Heart left ventricle (tissue), 16 donors: ENCODE measurements around the gene PACRG. TPM values are rescaled to one million over a fixed set of nuclear protein-coding genes. Genes with fewer than 3 reads are reported as not detected.

Source experiments
- ATAC-seq, 4 donors: fragments of 200-7000 bp; cut with Tn5 transposase; one replicate each; pipeline ENCODE4 v1.9.1; 2020 to 2022; ENCODE audit warnings: moderate library complexity in 4 of 4, mild to moderate bottlenecking in 3 of 4, moderate number of reproducible peaks in 1 of 4
- DNase-seq, 5 donors: peaks; one replicate each; pipeline ENCODE4 v3.0.0-alpha.2; 2020
- H3K27ac ChIP-seq, 12 donors: fragments of 200-600 bp; sonication (generic) in 4 of 12; one replicate each; pipeline versions ENCODE4 v1.5.0 to v1.8.0; 2016 to 2022; ENCODE audit warnings: mild to moderate bottlenecking in 2 of 12
- H3K27me3 ChIP-seq, 9 donors: fragments of 200-600 bp; sonication (generic) in 2 of 9; one replicate each; pipeline versions ENCODE4 v1.5.1 to v1.8.0; 2016 to 2022; ENCODE audit warnings: mild to moderate bottlenecking in 3 of 9
- H3K36me3 ChIP-seq, 9 donors: fragments of 200-600 bp; sonication (generic) in 2 of 9; one replicate each; pipeline versions ENCODE4 v1.5.0 to v1.8.0; 2018 to 2022; ENCODE audit warnings: mild to moderate bottlenecking in 2 of 9
- H3K4me1 ChIP-seq, 12 donors: fragments of 200-600 bp; sonication (generic) in 4 of 12; one replicate each; pipeline versions ENCODE4 v1.5.0 to v1.8.0; 2016 to 2022; ENCODE audit warnings: mild to moderate bottlenecking in 3 of 12
- H3K4me3 ChIP-seq, 12 donors: fragments of 200-600 bp; sonication (generic) in 4 of 12; one replicate each; pipeline versions ENCODE4 v1.5.0 to v1.8.0; 2017 to 2022; ENCODE audit warnings: mild to moderate bottlenecking in 9 of 12, moderate library complexity in 4 of 12
- H3K9me3 ChIP-seq, 12 donors: fragments of 200-600 bp; sonication (generic) in 4 of 12; one replicate each; pipeline versions ENCODE4 v1.5.0 to v1.8.0; 2016 to 2022; ENCODE audit warnings: mild to moderate bottlenecking in 1 of 12
- CTCF ChIP-seq, 12 donors: fragments of 200-600 bp; sonication (generic) in 4 of 12; IDR thresholded peaks; one replicate each; pipeline versions ENCODE4 v1.5.0 to v1.8.0; 2018 to 2022; ENCODE audit warnings: antibody characterized with exemption in 12 of 12, mild to moderate bottlenecking in 5 of 12
- POLR2A ChIP-seq, 2 donors: fragments of 450-650 bp; IDR thresholded peaks; one replicate each; pipeline ENCODE4 v1.6.1; 2017; ENCODE audit warnings: antibody characterized with exemption in 2 of 2, mild to moderate bottlenecking in 2 of 2, moderate library complexity in 2 of 2
- WGBS, 4 donors: extraction: QIAGEN DNeasy Blood & Tissue Kit in 2 of 4; methylation state at CpG; one replicate each; pipeline versions ENCODE4 v1.1.5 to v1.1.7; 2013 to 2018; 5-methylcytosine and 5-hydroxymethylcytosine counted together
- intact Hi-C, 10 donors: fragments of 100-400 bp; cut with DNase I; formaldehyde crosslinking; loops; one replicate each; pipeline versions ENCODE4 v1.11.1 to v1.14.2; 2022
- polyA plus RNA-seq, 2 donors: library from polyadenylated mRNA; stranded (reverse); fragments of 200-250 nt; gene quantifications; one replicate each; pipeline ENCODE4 v1.2.3, GENCODE V29; 2013
- total RNA-seq, 9 donors: library from RNA; depleted of rRNA in 2 of 9; stranded (reverse); fragments of >200 nt in 2 of 9; fragmentation: NEBNext Ultra II Directional in 3 of 9; extraction: Animal tissue kit (Norgen Biotek cat#: 25700) in 3 of 9; gene quantifications; one replicate each; pipeline versions ENCODE4 v1.1.0 to v1.2.4, GENCODE V29; 2016 to 2023
- donor health status: ischemic (EF 13 %, LVEDD 7.1; RV severe dilation, severe dysfunction).
- donor health status: healthy with polysubstance abuse.
- donor health status: DM: no; HTN: yes; CAD: no.
- donor health status: DM: no; HTN: no; CAD: no.
- donor health status: ischemic (EF 25% LVEDD 6.9; RV normal size, moderate dysfunction).
- donor health status: ischemic (EF 25% LVEDD 5.7; RV mildly dilated, moderate dysfunction).
- donor health status: healthy.
- donor health status: DM: yes; HTN: yes; CAD: no.
- donor health status: ischemic (EF 35%, LVEDD 5.7; RV mildly dilated, moderate dysfunction).
- donor health status: nonischemic (EF 11% LVEDD 7.7; RV severe dilation, severe dysfunction).
- donor health status: DM: yes; HTN: yes; CAD: no.
- donor health status: PGD.
- donor health status: ischemic (EF 29% LVEDD 5.4; RV normal size, mild dysfunction).
- donor health status: nonischemic (EF 23%, LVEDD 6.1; RV moderate dilation, normal function).

PACRG gene
- total and polyA plus RNA-seq, 11 donors: 2.0 to 83.3 (median 11.8) TPM

- ATAC-seq (no peak), DNase-seq (no peak)
- intact Hi-C loops: no loop called here
- WGBS, 4 donors: 65 to 95% (median 86%) methylated on average over 1 of the region's 1 CpG
- no peaks in the 10 kb centered on the region for H3K9me3 ChIP-seq
- H3K27me3 ChIP-seq: no peaks in the 10 kb centered on the region
- no peak overlapping the region for H3K27ac ChIP-seq
- no peak for TF ChIP-seq POLR2A (IDR thresholded peaks at IDR 0.05)
- TF ChIP-seq CTCF (IDR thresholded peaks at IDR 0.05): no peak
- H3K36me3 ChIP-seq: no peaks in the 10 kb centered on the region
- peaks cover 0 to 11% (median 3%) of the 10 kb centered on the region in 12 donors for H3K4me1 ChIP-seq
- H3K4me3 ChIP-seq: no peak overlapping the region
Observed at GRCh38 chr6:162965366-162965765, 237.6 kb downstream of the PACRG start.

- TF ChIP-seq CTCF (IDR thresholded peaks at IDR 0.05) (no peak), POLR2A (IDR thresholded peaks at IDR 0.05) (no peak)
- 48 to 62% (median 59%) methylated on average over 10 of the region's 10 CpGs for WGBS, 4 donors
- no peaks in the 10 kb centered on the region for H3K9me3 ChIP-seq
- H3K27me3 ChIP-seq: no peaks in the 10 kb centered on the region
- no peak for DNase-seq
- H3K4me1 ChIP-seq: peaks cover 0 to 4% (median 0%) of the 10 kb centered on the region in 12 donors
- no peak overlapping the region for H3K4me3 ChIP-seq
- no peaks in the 10 kb centered on the region for H3K36me3 ChIP-seq
- intact Hi-C loops: no loop called here
- H3K27ac ChIP-seq: no peak overlapping the region
- ATAC-seq: no peak
Observed at GRCh38 chr6:162970246-162970645, 242.5 kb downstream of the PACRG start.

DNA sequence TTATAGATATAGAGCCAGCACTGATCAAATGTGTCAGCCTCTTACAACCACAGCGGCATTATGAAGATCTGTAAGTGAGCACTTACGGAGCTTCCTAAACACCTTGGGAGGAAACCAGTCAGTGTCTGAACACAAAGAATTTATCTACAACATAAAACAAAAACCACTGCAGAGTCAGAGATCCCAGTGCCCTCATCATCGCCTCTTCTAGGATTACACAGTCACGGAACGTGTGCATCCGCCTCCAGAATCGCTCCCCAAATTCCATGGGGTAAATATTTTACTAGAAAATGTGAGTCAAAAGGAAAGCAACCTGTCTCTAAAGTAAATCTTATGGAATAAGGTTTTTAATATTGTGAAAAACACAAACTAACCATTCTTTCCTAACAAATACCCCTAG, 243.6 kb downstream of the PACRG start:
- DNase-seq: no peak
- H3K4me3 ChIP-seq: no peak overlapping the region
- no peaks in the 10 kb centered on the region for H3K9me3 ChIP-seq
- H3K36me3 ChIP-seq: no peaks in the 10 kb centered on the region
- intact Hi-C loops: no loop called here
- no peak for ATAC-seq
- peaks cover 0 to 4% (median 0%) of the 10 kb centered on the region in 12 donors for H3K4me1 ChIP-seq
- TF ChIP-seq CTCF (IDR thresholded peaks at IDR 0.05) (no peak), POLR2A (IDR thresholded peaks at IDR 0.05) (no peak)
- 95 to 97% (median 96%) methylated on average over 7 of the region's 7 CpGs for WGBS, 4 donors
- no peak overlapping the region for H3K27ac ChIP-seq
- no peaks in the 10 kb centered on the region for H3K27me3 ChIP-seq

DNA sequence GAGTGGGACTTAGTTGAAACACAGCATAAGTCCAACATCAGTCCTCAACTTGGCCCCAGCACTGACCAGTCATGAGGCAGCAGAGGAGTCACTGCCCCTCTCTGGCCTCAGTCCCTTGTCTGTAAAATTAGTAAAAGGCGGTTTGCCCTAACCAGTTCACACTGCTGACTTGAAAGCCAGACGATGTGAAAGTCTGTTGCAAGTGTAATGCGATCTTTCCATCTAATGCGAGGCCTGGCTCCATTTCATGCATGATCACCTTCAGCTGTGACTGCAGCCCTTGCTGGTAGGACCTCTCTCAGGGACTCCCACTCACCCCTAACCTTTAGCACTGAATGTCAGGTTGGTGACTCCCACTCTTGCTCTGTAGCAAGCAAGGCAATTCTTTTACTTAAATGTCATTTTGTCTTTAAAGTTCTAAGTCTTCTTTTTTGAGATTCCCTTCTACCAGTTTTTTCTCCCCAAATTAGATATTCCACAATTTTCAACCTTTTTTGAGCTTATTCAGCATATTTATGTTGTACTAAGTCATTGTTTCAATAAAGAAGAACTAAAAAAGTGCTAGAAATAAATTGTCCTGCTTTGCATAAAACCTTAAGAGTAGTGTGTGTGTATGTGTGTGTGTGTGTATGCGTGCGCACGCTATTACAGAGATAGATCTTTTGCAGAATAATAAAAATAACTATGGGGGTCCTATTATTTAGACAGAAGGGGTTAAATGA, 245.5 kb downstream of the PACRG start:
- Histone ChIP-seq H3K36me3 (no peaks in the 10 kb centered on the region), H3K4me1 (peaks cover 0 to 4% (median 0%) of the 10 kb centered on the region in 12 donors), H3K27ac (no peak overlapping the region), H3K9me3 (no peaks in the 10 kb centered on the region), H3K4me3 (no peak overlapping the region), H3K27me3 (no peaks in the 10 kb centered on the region)
- 80 to 96% (median 87%) methylated on average over 7 of the region's 7 CpGs for WGBS, 4 donors
- intact Hi-C loops: no loop called here
- DNase-seq (no peak), ATAC-seq (no peak)
- TF ChIP-seq CTCF (IDR thresholded peaks at IDR 0.05): no peak
- no peak for TF ChIP-seq POLR2A (IDR thresholded peaks at IDR 0.05)
